HG03175 (cell line): ENCODE measurements around the gene COL9A2.

ENCODE experiments used
- ATAC-seq: cut with Tn5 transposase; IDR thresholded peaks from one replicate; pipeline ENCODE4 v1.9.1; 2021; ENCODE audit warnings: mild to moderate bottlenecking, moderate library complexity; ENCODE audit not compliant: unreplicated experiment

COL9A2 gene

DNA sequence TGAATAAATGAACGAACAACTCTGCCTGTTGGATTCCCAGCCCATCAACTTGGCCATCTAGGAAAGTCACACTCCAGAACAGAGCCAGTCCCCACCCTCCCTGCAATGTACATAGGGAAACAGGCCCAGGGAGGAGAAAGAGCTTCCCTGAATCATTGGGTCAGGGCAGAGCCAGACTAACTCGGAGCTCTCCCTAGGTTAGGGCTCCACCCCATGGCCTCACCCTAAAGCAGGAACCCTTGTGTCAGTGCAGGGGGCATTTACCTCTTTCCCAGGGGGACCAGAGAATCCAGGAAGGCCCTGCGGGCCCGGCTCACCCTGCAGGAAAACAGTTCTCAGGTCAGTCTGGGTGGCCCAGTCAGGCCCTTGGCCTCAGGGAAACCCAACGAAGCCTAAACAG, 11.6 kb downstream of the COL9A2 start:
- ATAC-seq: no peak

DNA sequence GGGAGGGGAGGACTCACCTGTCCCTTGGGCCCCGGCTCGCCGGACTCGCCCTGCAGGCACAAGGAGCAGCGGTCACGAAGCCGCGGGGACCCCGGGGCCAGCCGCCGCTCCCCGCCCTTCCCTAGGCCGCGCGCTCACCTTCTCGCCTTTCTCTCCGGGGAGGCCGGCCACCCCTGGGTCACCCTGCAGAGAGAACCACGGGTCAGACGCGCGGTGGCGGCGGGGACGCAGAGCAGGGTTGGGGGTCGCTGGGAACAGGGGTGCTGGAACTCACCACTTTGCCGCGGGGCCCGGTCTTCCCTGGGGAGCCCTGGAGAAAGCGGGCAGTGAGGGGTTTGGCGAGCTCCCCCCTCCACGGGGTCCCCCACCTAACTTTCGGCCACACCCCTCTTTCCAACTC, 13.3 kb downstream of the COL9A2 start:
- ATAC-seq: no peak

DNA sequence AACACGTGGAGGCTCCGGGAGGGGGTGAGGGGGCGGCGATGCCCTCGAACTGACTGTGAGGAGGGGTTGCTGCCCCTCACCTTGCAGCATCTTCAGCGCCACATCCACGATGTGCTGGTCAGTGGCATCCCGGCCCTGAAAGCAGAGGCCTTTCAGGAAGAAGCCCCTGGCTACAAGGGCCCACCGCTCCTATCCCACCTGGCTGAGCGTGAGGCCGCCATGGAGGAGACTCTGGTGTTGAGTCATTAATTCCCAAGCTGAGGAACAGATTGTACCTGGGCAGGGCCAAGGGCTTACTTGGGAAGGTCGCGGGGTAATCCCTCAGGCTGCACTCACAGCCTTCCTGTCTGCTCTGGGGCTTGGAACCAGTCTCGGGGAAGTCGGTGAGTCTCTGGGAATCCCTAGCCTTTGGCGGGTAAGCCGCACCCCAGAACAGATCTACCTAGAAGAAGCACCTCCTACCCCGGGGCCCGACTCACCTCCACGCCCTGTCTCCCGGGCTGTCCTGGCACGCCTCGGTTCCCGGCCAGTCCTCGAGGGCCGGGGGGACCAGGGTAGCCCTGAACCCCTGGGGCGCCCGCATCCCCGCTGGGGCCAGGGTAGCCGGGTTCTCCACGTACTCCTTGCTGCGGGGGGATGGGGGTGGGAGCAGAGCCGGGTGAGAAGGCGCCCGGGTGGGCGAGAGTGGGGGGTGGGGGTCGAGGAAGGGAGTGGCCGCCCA, 13.9 kb downstream of the COL9A2 start:
- no peak for ATAC-seq

- no peak for ATAC-seq
Observed at GRCh38 chr1:40302475-40302874, 14.6 kb downstream of the COL9A2 start.

GRCh38 chr1:40301541-40302299, 15.4 kb downstream of the COL9A2 start:
- no peak for ATAC-seq

GRCh38 chr1:40301066-40301465, 16.0 kb downstream of the COL9A2 start:
- ATAC-seq: no peak

GRCh38 chr1:40300651-40301050, 16.4 kb downstream of the COL9A2 start:
- ATAC-seq: no peak

- no peak for ATAC-seq
Observed at GRCh38 chr1:40300249-40300567, 16.9 kb downstream of the COL9A2 start.

GRCh38 chr1:40299366-40300248, 17.5 kb downstream of the COL9A2 start:
- no peak for ATAC-seq

- ATAC-seq: no peak
Observed at GRCh38 chr1:40291293-40291692, 25.8 kb downstream of the COL9A2 start.

DNA sequence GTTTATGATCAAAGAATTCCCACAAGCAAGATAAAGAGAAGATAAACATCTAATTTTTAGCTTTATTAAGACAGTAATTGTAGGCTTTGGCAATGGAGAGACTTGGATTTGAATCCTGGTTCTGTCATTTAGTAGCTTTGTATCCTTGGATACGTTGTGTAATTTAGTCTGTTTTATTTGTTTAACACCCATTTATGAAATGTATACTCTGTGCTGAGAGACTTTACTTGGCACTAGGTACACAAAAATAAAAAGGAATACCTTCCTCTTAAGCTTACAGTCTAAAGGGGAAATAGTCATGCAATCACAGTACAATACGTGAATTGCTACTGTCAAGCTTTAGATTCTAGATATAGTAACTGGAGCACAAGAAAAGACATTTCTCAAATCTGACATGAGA, 35.2 kb downstream of the COL9A2 start:
- ATAC-seq: no peak

DNA sequence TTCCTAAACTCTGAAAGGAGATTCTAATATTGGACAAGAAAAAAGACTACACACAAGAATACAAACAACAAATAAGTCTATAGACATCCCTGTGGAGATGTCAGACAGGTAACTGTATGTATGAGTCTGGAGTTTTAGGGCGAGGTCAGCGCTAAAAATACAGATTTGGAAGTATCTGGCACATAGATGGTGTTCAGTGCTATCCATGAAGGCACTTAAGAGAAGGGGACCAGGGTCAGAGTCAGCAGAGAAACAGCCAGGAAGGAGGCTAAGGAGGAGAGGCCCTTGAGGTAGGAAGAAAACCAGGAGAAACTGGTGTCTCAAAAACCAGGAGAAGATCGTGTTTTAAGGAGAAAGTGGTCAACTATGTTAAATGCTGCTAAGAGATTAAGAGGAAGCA, 41.0 kb downstream of the COL9A2 start:
- no peak for ATAC-seq

DNA sequence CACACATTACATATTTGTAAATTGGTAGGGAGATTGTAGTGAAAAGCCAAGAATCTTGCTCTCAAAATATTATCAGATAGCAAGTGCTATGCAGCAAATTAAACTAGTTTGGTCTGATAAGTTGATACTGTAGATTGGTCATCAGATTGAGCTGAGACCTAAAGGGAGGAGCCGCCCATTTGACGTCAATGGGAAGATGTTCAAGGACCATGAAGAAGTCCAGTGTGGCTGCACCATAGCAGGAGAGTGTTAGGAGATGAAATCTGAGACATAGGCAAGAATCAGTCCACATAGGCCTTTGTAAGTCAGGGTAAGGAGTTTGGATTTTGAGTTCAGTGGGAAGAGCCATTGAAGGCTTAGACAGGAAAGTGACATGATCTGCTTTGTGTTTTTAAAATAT, 42.8 kb downstream of the COL9A2 start:
- ATAC-seq: no peak

DNA sequence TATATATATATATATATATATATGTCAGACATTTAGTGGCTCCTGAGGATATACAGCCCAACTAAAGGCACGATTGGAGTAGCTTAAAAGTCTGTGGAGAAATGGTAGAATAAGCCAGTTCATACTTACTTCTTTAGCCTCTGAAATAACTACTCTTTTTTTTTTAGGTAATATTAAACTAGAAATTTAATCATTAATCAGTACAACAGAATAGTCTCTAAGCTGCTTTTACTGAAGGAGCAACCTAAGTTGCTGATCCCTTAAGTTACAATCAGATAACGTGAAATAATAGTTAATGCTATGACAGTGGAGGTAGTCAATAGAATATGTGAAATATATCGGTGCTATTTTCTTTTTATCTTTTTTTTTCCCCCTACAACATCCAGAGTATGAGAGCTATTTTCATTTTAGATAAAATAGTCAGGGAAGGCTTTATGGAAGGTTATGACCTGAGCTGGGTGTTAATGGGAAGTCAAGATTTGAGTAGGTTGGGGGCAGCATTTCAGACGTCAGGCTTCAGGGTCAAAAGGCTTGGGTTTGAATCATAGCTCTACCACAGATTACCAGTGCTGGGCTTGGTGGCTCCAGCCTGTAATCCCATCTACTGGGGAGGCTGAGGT, 43.4 kb downstream of the COL9A2 start:
- no peak for ATAC-seq

DNA sequence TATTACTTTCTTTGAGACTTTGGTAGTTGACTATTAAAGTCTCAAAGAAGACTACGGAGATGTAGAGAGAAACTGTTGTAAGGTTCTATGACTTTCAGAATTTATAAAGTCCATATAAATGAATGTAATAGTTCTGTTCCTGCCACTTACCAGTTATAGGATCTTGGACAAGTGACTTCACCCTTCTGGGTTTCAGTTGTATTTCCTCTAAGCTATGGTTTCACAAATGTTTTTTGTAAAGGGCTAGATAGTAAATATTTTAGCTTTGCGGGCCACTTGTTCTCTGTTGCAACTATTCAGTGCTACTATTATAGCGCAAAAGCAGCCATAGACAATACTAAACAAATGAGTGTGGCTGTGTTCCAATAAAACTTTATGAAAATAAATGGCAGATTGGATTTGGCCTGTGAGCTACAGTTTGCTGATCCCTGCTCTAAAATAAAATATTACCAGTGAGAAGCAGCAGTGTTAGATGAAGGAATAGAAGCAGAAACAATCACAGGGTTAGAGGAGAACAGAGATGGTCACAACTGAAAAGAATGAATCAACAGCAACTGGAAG, 44.4 kb downstream of the COL9A2 start:
- ATAC-seq: no peak

DNA sequence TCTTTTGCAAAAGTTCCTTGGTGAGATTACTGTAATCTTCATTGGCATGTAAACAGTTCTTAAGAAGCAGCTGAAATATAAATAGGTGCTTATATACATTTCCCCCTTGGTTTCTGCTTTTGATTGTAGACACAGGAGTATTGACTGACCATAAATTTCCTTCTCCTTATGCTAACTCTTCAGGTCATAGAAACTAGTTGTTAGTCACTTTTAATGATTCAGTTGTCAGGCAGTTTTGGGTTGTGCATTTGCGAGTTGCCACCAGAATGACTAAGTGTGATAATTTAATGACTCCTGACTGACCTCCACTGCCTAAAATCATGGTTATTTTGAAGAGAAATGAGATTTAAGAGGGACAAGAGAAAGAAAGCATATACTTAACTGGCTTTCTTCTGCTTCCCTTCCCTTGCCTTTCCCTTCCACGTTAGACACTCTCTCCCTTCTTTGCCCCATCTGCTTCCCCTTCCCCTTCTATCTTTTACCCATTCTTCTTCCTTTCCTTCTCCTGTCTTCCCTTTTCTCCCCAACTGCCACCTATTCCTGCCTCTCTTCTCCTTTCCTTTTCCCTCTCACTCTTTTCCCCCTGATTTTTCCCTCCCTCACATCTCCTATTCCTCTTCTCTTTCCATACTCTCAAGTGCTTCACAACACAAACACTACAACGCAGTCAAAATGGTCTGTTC, 46.8 kb downstream of the COL9A2 start:
- ATAC-seq: no peak

- ATAC-seq: no peak
Observed at GRCh38 chr1:40268211-40268610, 48.9 kb downstream of the COL9A2 start.

- ATAC-seq: no peak
Observed at GRCh38 chr1:40267767-40268187, 49.3 kb downstream of the COL9A2 start.

- ATAC-seq: no peak
Observed at GRCh38 chr1:40266786-40267535, 50.1 kb downstream of the COL9A2 start.

GRCh38 chr1:40265919-40266318, 51.2 kb downstream of the COL9A2 start:
- no peak for ATAC-seq
